Stimulated activated CD8-positive, alpha-beta memory T cell treated with anti-CD3 and anti-CD28 coated beads, Interleukin-12 subunit alpha, Interleukin-12 subunit beta, amount 100 ng/mL, for 1 hour (primary cell): ENCODE data around the gene SMTN.

Source experiments
- DNase-seq: peaks from one replicate; pipeline ENCODE4 v3.0.0-alpha.2; 2020; ENCODE audit warnings: low read depth

The SMTN gene

GRCh38 chr22:31127181-31127772, 46.2 kb downstream of the SMTN start:
- DNase-seq = no peak

DNA sequence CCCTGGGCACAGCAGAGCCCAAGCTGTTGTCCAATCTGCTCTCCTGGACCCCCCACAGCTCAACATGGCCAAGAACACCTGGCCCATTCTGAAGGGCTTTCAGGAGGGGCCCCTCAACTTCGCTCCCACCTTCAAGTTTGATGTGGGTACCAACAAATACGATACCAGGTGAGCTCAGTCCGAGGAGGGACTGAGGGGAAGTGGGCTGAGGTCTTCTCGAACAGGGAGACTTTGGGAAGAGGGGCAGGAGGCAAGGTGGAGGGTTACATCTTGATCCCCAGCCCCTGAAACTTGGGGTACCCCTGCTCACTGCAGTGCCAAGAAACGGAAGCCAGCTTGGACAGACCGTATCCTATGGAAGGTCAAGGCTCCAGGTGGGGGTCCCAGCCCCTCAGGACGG, 47.0 kb downstream of the SMTN start:
- DNase-seq = no peak

- no peak for DNase-seq
Observed at GRCh38 chr22:31130873-31131272, 49.8 kb downstream of the SMTN start.

GRCh38 chr22:31133911-31134310, 52.8 kb downstream of the SMTN start:
- DNase-seq = no peak

GRCh38 chr22:31134688-31135087, 53.6 kb downstream of the SMTN start:
- no peak for DNase-seq

- no peak for DNase-seq
Observed at GRCh38 chr22:31135706-31136105, 54.6 kb downstream of the SMTN start.

DNA sequence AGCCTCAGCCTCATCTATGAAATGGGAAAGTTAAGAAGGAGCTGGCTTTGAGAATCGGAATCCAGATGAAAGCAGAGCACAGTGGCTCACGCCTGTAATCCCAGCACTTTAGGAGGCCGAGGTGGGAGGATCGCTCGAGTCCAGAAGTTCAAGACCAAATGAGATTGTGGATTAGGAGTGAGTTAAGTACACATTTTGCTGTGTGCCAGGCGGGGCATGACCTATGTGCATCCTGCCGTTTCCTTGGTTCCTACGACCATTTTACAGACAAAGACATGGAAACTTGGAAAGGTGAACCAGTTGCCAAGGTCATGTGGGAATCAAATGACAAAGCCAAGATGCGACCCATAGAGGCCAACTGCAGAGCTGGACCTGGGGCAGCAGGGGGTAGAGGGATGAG, 55.0 kb downstream of the SMTN start:
- no peak for DNase-seq

DNA sequence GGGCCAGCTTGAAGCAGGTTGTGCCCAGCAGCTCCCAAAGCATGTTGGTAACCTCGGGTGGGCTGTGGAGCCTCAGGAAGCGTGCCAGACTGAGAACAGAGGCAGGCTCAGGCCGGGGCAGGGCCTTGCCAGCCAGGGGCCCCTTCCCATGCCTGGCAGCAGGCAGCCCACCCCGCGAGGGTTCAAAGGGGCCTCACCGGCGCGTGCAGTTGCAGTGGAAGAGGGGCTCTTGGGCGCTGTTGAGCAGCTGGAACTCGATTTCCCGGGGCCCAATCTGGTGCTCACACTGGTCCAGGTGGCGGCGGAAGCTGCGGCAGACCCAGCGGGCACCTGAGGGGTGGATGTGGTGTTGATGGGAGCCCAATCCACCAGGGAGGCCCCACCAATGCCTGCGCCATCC, 55.6 kb downstream of the SMTN start:
- no peak for DNase-seq

DNA sequence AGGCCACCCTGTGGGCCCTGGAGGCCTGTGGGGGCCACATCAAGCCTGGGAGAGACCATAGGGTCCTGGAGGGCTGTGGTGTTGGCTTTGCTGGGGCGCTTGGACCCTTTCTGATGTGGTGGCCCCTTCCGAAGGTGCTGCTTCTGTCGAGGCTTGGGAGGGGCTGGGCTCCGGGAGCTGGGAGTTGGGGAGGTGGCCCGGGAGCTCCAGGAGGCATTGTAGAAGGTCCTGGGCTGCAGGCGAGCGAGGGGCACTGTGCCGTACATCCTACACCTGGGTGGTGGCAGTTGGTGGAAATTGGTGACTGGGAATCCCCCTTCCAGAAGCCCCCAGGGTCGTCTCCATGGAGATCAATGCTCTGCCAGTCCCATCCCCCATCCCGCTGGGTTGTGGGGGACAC, 56.6 kb downstream of the SMTN start:
- DNase-seq = no peak

GRCh38 chr22:31138126-31138525, 57.0 kb downstream of the SMTN start:
- DNase-seq = no peak

GRCh38 chr22:31139066-31139465, 57.9 kb downstream of the SMTN start:
- no peak for DNase-seq

DNA sequence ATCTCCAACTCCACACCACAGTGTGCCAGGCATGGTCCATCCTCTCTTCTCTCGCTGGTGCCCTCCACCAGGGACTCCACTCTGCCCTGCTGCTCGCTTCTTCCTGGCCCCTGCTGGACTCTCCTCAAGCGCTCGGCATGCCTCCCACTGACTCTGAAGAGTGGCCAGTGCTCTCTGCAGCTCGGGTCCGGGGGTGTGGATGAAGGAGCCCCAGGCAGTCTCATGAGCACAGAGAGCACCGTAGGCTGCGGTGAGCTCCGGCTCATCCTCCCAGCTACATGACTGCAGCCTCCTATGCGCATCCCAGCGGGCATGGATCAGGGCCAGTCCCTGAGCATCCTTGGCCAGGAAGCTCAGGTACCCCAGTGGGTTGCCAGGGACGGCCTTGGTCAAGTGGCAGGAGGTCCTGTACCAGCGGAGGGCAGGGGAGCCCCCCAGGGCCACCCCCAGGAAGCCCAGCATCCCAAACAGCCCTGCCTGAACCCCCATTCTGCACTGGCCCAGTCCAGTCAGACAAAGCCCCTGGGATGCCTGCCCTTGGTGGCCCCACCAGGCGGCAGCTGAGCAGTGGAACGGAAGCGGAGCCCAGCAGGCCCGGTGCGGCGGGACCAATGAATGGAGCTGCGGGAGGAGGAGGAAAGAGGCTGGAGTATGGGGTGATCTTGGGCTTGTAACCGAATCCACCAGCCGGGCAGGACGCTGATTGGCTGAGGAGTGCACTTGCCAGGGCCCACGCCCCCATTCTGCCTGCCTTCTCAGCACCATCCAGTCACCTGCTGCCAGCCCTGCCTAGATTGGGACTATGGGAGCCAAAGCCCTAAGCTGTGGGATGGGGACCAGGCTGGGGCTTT, 59.0 kb downstream of the SMTN start, which contains the start of gene PLA2G3:
PLA2G3 (minus strand) TSS at position 643 of the 851 bp plus-strand sequence; CDS start at position 489, 154 bp downstream.
- DNase-seq = no peak

DNA sequence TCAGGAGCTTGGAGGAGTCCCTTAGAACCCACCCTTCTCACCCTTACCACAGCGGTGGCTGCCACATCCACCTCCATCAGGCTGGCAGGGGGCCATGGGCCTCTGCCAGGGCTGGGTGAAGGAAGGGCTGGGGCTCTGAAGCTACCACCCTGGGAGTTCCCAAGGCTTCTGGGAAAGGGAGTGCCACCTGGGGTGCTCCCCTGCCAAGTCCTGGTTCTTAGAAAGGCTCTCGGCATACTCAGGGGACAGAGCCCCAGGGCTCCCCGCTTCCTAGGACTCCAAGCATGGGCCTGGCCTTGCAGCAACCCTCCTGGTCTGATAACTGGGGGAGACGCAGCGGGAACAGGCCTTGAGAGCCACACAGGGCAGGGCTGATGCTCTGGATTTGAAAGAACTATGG, 59.6 kb downstream of the SMTN start:
- DNase-seq = no peak

DNA sequence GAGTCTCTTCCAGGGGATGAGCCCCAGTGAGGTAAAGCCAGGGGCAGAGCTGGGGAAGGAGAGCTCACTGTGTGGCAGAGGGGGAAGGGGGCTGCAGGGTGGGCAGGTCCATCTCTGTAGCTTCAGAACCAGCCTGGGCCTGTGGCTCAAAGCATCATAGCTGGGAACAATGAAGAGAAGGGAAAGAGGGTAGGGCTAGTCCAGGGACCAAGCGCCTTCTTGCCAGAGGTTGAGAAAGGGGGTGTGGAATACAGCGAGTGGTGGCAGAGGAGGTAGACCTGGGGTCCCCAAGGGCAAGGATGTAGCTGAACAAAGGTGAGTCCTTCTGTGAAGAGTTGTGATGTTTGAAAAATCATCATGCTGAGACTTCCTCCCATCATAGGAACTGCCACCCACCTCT, 60.4 kb downstream of the SMTN start:
- no peak for DNase-seq

- DNase-seq = no peak
Observed at GRCh38 chr22:31142285-31142684, 61.2 kb downstream of the SMTN start.

- DNase-seq = no peak
Observed at GRCh38 chr22:31143038-31143437, 61.9 kb downstream of the SMTN start.

DNA sequence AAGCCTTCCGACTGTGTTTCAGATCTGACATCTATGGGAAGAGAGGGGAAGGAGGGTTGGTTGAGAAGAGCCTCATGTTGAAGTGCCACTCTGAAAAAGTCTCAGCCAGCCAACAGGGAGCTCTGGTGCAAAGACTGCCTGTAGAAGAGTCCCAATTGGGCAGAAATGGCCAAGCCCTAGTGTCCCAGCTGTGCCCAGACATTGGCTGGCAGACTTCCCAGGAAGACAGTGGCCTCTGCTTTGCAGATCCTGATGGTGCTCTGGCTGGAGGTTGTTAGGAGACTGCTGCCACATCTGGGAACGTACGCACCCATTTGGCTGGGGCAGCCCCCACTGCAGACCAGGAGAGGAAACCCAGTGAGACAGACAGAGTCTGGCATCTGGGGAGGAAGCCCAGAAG, 62.4 kb downstream of the SMTN start:
- DNase-seq = no peak

- DNase-seq = no peak
Observed at GRCh38 chr22:31144223-31144622, 63.1 kb downstream of the SMTN start.

GRCh38 chr22:31148488-31148887, 67.4 kb downstream of the SMTN start:
- no peak for DNase-seq

DNA sequence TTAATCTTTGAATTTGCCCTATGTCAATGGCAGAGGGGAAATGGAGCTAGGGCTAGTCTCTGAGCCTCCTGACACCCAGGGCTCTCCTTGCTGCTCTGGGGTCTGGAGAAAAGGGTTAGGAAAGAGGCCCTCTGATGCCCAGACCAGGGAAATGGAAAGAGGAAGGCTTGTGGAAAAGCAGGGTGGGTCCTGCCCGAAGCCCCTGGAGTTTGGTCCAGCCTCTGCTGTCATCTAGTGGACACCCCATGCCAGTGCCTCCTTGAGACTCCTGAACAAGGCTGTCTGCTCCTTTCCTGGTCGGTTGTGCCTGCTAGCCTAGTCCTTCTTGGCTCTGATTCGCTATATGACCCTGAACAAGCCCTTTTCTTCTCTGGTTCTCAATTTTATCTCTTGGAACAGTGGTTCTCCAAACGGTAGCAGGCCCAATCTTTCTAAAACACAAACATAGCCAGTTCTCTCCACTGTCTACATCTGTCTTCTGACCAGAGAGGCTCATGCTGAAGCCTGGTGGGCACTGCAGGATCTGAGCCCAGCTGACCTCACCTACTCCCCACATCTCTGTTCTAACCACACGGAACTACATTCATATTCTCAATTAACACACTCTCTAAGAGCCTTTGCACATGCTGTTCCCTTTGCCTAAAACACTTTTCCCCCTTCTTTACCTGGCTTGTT, 68.0 kb downstream of the SMTN start:
- DNase-seq = no peak

DNA sequence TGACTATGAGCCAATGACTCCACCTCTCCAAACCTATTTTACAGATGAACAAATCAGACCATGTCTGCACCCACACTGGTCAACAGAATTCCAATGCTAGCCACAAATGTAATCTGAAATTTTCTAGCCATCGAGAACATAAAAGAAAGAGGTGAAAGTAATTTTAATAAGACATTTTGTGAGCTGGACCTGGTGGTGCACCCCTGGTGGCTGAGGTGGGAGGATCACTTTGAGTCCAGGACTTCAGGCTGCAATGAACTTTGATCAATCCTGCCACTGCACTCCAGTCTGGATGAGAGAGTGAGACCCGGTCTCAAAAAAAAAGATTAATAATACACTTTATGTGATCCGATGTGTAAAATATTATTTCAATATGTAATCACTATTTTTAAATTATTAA, 69.5 kb downstream of the SMTN start:
- no peak for DNase-seq

GRCh38 chr22:31151872-31152271, 70.8 kb downstream of the SMTN start:
- no peak for DNase-seq

GRCh38 chr22:31153357-31153756, 72.2 kb downstream of the SMTN start:
- no peak for DNase-seq
